GM19240 (cell line): ENCODE results near the gene BZW2.

Experiments used
- DNase-seq: peaks from one replicate; pipeline ENCODE4 v3.0.0; 2011; ENCODE audit warnings: low spot score; ENCODE audit not compliant: insufficient read length

Gene BZW2

DNA sequence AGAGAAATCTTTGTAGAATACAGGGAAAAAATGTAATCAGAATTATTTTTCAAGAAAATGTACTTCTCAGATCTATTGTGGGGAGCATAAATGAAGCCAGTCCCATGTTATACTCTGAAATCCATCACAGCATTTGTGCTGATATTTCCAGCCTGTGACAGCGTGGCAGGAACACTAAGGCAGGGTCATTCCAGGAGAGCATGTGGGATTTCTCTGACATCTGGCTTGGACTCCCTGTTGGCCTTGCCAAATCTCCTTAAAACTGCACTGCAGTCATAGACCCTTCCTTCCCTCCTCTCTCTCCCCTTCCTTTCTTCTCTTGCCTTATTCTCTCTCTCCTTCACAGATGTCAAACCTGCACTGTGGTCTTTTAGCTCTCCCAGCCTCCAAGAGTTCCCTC, 101.1 kb downstream of the BZW2 start:
- no peak for DNase-seq

- DNase-seq = peak; percentile 8
Observed at GRCh38 chr7:16753102-16753931, 107.3 kb downstream of the BZW2 start, which contains the start of gene TSPAN13. TSPAN13 (plus strand) TSS chr7:16753755; CDS start chr7:16753968, 213 bp downstream.

- DNase-seq = no peak
Observed at GRCh38 chr7:16753932-16754855, 108.2 kb downstream of the BZW2 start.

GRCh38 chr7:16754856-16755317, 108.9 kb downstream of the BZW2 start:
- no peak for DNase-seq

GRCh38 chr7:16755397-16755796, 109.4 kb downstream of the BZW2 start:
- no peak for DNase-seq
